ENCODE measurements around the gene PLEKHM2. TPM values are rescaled to one million over a fixed set of nuclear protein-coding genes. Genes with fewer than 3 reads are reported as not detected.

Gene PLEKHM2
- total RNA-seq, 2 experiments from 2014 or later: 51.0 to 52.6 TPM

DNA sequence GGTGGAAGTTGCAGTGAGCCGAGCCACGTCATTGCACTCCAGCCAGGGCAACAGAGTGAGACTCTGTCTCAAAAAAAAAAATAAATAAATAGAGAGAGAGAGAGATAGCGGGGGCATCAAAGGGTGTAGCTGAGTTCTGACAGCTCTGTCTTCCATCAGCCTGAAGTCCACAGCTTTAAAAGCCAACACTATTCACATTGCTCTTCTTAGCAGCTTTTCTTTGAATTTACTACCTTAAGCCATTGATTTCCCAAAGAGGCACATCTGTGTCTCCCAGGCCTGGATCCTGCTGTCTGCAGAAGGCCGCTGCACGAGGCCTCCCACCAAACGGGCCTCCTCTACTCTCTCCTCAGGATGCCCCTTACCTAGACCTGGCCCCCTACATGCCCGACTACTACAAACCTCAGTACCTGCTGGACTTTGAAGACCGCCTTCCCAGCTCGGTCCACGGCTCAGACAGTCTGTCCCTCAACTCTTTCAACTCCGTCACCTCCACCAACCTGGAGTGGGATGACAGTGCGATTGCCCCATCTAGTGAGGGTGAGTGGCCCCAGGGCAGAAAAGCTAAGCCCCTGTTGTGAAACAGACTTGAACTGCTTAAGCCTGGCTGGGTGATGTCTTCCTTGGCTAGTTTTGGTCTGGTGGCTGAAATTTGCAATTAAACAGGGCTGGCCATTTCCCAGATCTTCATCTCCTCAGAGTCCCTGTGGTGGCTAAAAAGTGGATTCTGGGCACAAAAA, 35.4 kb downstream of the PLEKHM2 start:
- POLR2A ChIA-PET: interaction anchor here (1.1 kb wide), 1 partner anchor 17 kb away, joined by 3 read pairs; no protein-coding TSS in a partner anchor
- no peak for ATAC-seq
- CTCF ChIA-PET: interaction anchor here (0.9 to 1.3 kb wide), 2 partner anchors 124 to 126 kb away, joined by 3 read pairs; no protein-coding TSS in a partner anchor

GRCh38 chr1:15720861-15721260, 36.7 kb downstream of the PLEKHM2 start:
- H3K9me3 Mint-ChIP-seq (ENCODE audit: insufficient read depth): no peaks in the 10 kb centered on the region
- DNase-seq (no peak), ATAC-seq (no peak)
- ChIA-PET CTCF (interaction anchor here (1.3 kb wide), 1 partner anchor 125 kb away, joined by 3 read pairs; no protein-coding TSS in a partner anchor), POLR2A (no interaction called here)
- no peaks in the 10 kb centered on the region for H3K4me1 Mint-ChIP-seq (ENCODE audit: low read depth)
- peaks cover 20% of the 10 kb centered on the region for H3K36me3 Mint-ChIP-seq (ENCODE audit: low read depth)
- H3K27ac Mint-ChIP-seq: no peak overlapping the region
- H3K27me3 Mint-ChIP-seq (ENCODE audit: low read depth): no peaks in the 10 kb centered on the region
- no peak overlapping the region for H3K4me3 Mint-ChIP-seq

More for the DNA sequence above, 35.4 kb downstream of the PLEKHM2 start:
- H3K9me3 Mint-ChIP-seq (ENCODE audit: insufficient read depth): no peaks in the 10 kb centered on the region
- H3K36me3 Mint-ChIP-seq (ENCODE audit: low read depth): peaks cover 21% of the 10 kb centered on the region
- no peaks in the 10 kb centered on the region for H3K4me1 Mint-ChIP-seq (ENCODE audit: low read depth)
- H3K27me3 Mint-ChIP-seq (ENCODE audit: low read depth): no peaks in the 10 kb centered on the region
- no peak overlapping the region for H3K4me3 Mint-ChIP-seq
- H3K27ac Mint-ChIP-seq: no peak overlapping the region
- no peak for DNase-seq

GRCh38 chr1:15722411-15722810, 38.3 kb downstream of the PLEKHM2 start:
- CTCF ChIA-PET: no interaction called here
- H3K27me3 Mint-ChIP-seq (ENCODE audit: low read depth): no peaks in the 10 kb centered on the region
- POLR2A ChIA-PET: interaction anchor here (0.6 kb wide), 1 partner anchor 312 kb away, joined by 5 read pairs; no protein-coding TSS in a partner anchor
- peaks cover 18% of the 10 kb centered on the region for H3K36me3 Mint-ChIP-seq (ENCODE audit: low read depth)
- no peak overlapping the region for H3K27ac Mint-ChIP-seq
- H3K9me3 Mint-ChIP-seq (ENCODE audit: insufficient read depth): no peaks in the 10 kb centered on the region
- ATAC-seq: no peak
- no peak for DNase-seq
- no peak overlapping the region for H3K4me3 Mint-ChIP-seq
- H3K4me1 Mint-ChIP-seq (ENCODE audit: low read depth): no peaks in the 10 kb centered on the region

DNA sequence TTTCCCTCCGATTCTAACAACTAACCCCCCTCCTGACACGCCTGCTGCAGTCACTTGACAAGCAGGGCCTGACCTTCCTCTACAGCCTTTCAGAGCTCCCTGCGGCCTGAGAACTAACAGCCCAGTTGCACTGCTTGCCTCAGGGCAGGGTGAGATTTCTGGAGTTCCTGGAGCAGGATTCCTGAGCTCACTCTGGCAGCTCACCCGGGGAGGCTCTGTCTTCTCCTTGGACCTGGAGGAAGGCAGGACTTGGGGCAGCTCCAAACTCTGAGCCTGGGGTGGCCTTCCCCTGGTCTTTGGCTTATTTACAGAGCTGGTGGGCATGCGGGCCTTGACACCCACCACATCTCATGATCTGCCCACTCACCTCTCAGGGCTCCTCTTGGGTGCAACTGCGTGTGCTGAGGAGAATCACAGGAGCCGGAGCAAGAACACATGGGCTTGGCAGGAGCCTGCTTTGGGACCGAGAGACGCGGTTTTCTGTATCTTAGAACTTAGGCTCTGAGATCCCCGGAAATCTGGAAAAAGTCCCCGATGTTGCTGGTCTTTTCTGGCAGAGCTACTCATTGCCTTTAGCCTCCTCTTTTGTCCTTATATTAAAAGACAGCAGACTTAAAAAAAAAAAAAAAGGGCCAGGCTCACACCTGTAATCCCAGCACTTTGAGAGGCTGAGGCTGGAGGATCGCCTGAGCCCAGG, 38.9 kb downstream of the PLEKHM2 start:
- Mint-ChIP-seq H3K4me3 (no peak overlapping the region), H3K9me3 (ENCODE audit: insufficient read depth) (no peaks in the 10 kb centered on the region), H3K27ac (no peak overlapping the region), H3K4me1 (ENCODE audit: low read depth) (no peaks in the 10 kb centered on the region), H3K27me3 (ENCODE audit: low read depth) (no peaks in the 10 kb centered on the region), H3K36me3 (ENCODE audit: low read depth) (peaks cover 21% of the 10 kb centered on the region)
- CTCF ChIA-PET: no interaction called here
- DNase-seq (no peak), ATAC-seq (no peak)
- POLR2A ChIA-PET: interaction anchor here (0.6 kb wide), 1 partner anchor 313 kb away, joined by 5 read pairs; no protein-coding TSS in a partner anchor

DNA sequence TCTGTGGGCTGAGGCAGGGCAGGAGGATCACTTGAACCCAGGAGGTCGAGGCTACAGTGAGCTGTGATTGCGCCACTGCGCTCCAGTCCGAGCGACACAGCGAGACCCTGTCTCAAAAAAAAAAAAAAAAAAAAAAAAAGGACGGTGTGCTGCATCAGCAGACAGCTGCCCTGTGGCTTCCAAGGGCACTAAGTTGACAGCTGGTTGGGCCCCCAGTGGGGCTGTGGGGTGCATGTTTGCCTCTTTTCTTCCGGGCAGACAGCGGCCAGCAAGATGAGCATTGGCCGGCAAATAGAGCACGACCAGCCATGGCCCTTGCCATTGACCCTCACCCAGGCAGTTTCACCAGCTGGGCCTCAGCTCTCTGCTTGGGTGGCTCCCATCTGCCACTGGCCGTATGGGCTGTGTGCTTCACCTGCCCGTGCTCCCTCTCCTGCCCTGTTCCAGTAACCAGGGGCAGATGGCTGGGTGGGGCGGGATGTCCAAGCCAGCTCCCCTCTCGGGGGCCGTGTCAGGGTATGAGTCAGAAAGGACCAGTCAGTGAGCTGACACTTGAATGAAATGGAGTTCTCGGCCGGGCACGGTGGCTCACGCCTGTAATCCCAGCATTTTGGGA, 39.6 kb downstream of the PLEKHM2 start:
- Mint-ChIP-seq H3K27ac (no peak overlapping the region), H3K36me3 (ENCODE audit: low read depth) (peaks cover 15% of the 10 kb centered on the region), H3K9me3 (ENCODE audit: insufficient read depth) (no peaks in the 10 kb centered on the region), H3K4me1 (ENCODE audit: low read depth) (no peaks in the 10 kb centered on the region), H3K27me3 (ENCODE audit: low read depth) (no peaks in the 10 kb centered on the region), H3K4me3 (no peak overlapping the region)
- no peak for ATAC-seq
- POLR2A ChIA-PET: no interaction called here
- no peak for DNase-seq
- CTCF ChIA-PET: no interaction called here

- Mint-ChIP-seq H3K4me3 (no peak overlapping the region), H3K36me3 (ENCODE audit: low read depth) (peaks cover 17% of the 10 kb centered on the region), H3K4me1 (ENCODE audit: low read depth) (no peaks in the 10 kb centered on the region), H3K27me3 (ENCODE audit: low read depth) (no peaks in the 10 kb centered on the region), H3K9me3 (ENCODE audit: insufficient read depth) (no peaks in the 10 kb centered on the region), H3K27ac (no peak overlapping the region)
- ChIA-PET POLR2A (no interaction called here), CTCF (no interaction called here)
- ATAC-seq (no peak), DNase-seq (no peak)
Measured at GRCh38 chr1:15724949-15725880, 41.1 kb downstream of the PLEKHM2 start.

DNA sequence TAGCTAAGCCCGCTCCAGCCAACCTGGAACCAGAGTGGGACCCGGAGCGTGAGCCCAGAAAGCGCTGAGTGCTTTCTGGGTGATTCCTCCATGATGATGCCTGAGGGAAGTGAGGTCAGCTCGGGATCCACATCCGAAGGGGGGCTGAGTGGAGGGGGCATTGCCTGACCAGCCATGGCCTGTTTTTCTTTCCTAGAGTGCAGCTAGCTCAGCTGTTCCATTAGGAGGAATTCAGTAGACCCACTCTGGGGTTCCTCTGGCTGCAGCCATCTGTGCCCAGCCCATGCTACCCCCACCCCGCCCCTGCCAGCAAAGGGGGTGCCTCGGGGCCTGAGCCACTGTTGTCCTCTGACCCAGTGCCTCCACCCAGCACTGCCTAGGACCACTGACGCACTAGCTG, 42.4 kb downstream of the PLEKHM2 start:
- H3K9me3 Mint-ChIP-seq (ENCODE audit: insufficient read depth): no peaks in the 10 kb centered on the region
- H3K4me1 Mint-ChIP-seq (ENCODE audit: low read depth): no peaks in the 10 kb centered on the region
- peaks cover 17% of the 10 kb centered on the region for H3K36me3 Mint-ChIP-seq (ENCODE audit: low read depth)
- ChIA-PET POLR2A (no interaction called here), CTCF (no interaction called here)
- DNase-seq: no peak
- no peaks in the 10 kb centered on the region for H3K27me3 Mint-ChIP-seq (ENCODE audit: low read depth)
- no peak for ATAC-seq
- H3K27ac Mint-ChIP-seq: no peak overlapping the region
- H3K4me3 Mint-ChIP-seq: no peak overlapping the region

- ChIA-PET POLR2A (no interaction called here), CTCF (no interaction called here)
- Mint-ChIP-seq H3K27me3 (ENCODE audit: low read depth) (no peaks in the 10 kb centered on the region), H3K27ac (no peak overlapping the region), H3K9me3 (ENCODE audit: insufficient read depth) (no peaks in the 10 kb centered on the region), H3K4me1 (ENCODE audit: low read depth) (no peaks in the 10 kb centered on the region), H3K36me3 (ENCODE audit: low read depth) (peaks cover 18% of the 10 kb centered on the region), H3K4me3 (no peak overlapping the region)
- DNase-seq: no peak
- no peak for ATAC-seq
Measured at GRCh38 chr1:15727021-15727420, 42.9 kb downstream of the PLEKHM2 start.

DNA sequence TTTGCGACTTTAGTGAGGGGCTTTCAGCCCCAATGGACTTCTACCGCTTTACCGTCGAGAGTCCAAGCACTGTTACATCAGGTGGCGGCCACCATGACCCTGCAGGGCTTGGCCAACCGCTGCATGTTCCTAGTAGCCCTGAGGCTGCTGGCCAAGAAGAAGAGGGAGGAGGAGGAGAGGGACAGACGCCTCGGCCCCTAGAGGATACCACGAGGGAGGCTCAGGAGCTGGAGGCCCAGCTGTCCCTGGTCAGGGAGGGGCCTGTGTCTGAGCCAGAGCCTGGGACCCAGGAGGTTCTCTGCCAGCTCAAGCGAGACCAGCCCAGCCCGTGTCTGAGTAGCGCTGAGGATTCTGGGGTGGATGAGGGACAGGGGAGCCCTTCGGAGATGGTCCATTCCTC, 43.3 kb downstream of the PLEKHM2 start:
- CTCF ChIA-PET: no interaction called here

GRCh38 chr1:15727866-15728534, 43.9 kb downstream of the PLEKHM2 start:
- Mint-ChIP-seq H3K9me3 (ENCODE audit: insufficient read depth) (no peaks in the 10 kb centered on the region), H3K27ac (no peak overlapping the region), H3K36me3 (ENCODE audit: low read depth) (peaks cover 13% of the 10 kb centered on the region), H3K4me3 (no peak overlapping the region), H3K27me3 (ENCODE audit: low read depth) (no peaks in the 10 kb centered on the region), H3K4me1 (ENCODE audit: low read depth) (no peaks in the 10 kb centered on the region)
- POLR2A ChIA-PET: no interaction called here
- no peak for DNase-seq
- no peak for ATAC-seq
- CTCF ChIA-PET: no interaction called here

More for the DNA sequence above, 43.3 kb downstream of the PLEKHM2 start:
- Mint-ChIP-seq H3K4me1 (ENCODE audit: low read depth) (no peaks in the 10 kb centered on the region), H3K9me3 (ENCODE audit: insufficient read depth) (no peaks in the 10 kb centered on the region), H3K4me3 (no peak overlapping the region), H3K27me3 (ENCODE audit: low read depth) (no peaks in the 10 kb centered on the region), H3K27ac (no peak overlapping the region), H3K36me3 (ENCODE audit: low read depth) (peaks cover 17% of the 10 kb centered on the region)
- ATAC-seq: no peak
- POLR2A ChIA-PET: no interaction called here
- DNase-seq: no peak

DNA sequence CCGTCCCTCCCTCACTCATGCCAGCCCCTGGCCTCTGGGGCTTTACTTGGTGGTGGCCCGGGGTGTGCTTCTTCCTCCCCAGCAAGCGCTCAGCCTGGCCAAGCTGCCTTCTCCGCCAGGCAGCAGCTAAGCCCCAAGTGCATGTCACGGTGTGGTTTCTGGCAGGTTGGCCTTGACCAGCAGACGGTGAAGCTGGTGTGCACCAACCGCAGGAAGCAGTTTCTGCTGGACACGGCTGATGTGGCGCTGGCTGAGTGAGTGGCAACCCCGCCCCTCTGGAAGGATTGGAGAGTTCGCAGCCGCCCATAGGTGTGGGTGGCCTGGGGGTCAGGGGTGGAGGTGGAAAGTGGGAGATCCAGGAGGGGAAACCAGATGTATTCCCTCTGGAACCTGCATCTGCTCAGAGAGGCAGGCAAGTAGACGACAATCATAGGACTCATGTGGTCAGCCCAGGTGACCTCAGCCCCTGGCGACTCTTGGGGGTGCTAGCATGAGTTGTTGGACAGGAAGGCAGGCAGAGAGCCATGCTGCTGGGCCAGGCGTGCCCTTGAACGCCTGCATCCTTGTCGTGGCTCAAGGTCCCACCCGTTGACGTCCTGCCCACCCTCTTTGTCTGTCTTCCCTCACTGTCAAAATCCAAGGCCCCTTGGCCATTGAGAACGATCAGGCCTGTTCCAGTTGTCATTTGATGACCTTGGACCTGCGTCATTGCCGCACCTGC, 45.0 kb downstream of the PLEKHM2 start:
- H3K36me3 Mint-ChIP-seq (ENCODE audit: low read depth): peaks cover 16% of the 10 kb centered on the region
- CTCF ChIA-PET: no interaction called here

More for the DNA sequence above, 45.0 kb downstream of the PLEKHM2 start:
- no peak for ATAC-seq
- DNase-seq: no peak
- Mint-ChIP-seq H3K4me1 (ENCODE audit: low read depth) (no peaks in the 10 kb centered on the region), H3K27ac (no peak overlapping the region), H3K9me3 (ENCODE audit: insufficient read depth) (no peaks in the 10 kb centered on the region), H3K4me3 (no peak overlapping the region), H3K27me3 (ENCODE audit: low read depth) (no peaks in the 10 kb centered on the region)
- POLR2A ChIA-PET: no interaction called here
